ENCODE data around the gene GPT2. TPM values are rescaled to one million over a fixed set of nuclear protein-coding genes. Genes with fewer than 3 reads are reported as not detected.

The GPT2 gene, protein sequence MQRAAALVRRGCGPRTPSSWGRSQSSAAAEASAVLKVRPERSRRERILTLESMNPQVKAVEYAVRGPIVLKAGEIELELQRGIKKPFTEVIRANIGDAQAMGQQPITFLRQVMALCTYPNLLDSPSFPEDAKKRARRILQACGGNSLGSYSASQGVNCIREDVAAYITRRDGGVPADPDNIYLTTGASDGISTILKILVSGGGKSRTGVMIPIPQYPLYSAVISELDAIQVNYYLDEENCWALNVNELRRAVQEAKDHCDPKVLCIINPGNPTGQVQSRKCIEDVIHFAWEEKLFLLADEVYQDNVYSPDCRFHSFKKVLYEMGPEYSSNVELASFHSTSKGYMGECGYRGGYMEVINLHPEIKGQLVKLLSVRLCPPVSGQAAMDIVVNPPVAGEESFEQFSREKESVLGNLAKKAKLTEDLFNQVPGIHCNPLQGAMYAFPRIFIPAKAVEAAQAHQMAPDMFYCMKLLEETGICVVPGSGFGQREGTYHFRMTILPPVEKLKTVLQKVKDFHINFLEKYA
- 24.2 and 27.1 TPM in 2 replicates for total RNA-seq

DNA sequence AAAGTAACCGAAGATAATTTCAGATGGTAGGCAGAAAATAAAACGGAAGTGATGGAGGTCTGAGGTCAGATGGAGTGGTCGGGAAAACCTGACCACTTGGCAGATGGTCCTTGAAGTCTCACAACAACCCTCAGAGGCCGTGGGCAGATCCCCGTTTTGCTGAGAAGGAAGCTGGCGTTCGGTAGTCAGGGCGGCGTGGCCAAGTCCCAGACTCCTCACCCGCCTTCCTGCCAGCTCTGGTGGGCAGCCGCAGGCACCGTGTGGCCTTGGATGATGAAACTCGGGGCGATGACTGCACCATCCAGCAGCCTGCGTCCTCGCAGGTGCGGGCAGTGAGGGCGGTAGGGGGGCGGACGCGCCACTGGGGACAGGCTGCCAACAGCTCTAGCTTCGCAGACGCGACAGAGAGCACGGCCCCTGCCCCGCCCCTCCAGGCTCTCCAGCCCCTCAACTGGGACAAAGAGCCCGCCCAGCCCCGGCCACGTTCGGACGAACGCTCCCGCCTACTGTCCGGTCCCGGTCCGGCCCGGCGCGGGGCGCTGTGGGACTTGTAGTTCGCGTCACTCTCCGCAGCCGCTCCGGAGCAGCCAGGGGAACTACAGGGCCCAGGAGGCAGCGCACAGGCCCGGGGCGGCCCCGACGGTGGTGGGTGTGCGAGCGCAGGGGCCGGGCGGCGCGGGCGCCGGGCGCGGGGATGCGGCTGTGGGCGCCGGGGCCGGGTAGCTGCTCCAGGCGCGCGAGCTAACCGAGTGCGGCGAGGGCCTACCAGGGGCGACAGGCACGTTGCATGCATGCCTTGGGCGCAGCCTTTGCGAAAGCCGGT lies at the start of gene GPT2:
Gene GPT2 (plus strand): TSS at position 673 of the 823 bp plus-strand sequence. CDS start 354 bp downstream, outside the sequence.

GRCh38 chr16:46973207-46973995 lies 89.2 kb downstream of the GPT2 start, which contains the start of gene DNAJA2:
TSS of gene DNAJA2 (minus strand) at chr16:46973674. CDS start at chr16:46973572, 102 bp downstream.

Other genes starting within 250 kb of the GPT2 start
- gene VPS35, start 195.2 kb upstream of the GPT2 start, total RNA-seq = 60.2 and 65.4 TPM in 2 replicates
- gene ORC6, start 194.7 kb upstream of the GPT2 start, total RNA-seq = 27.4 and 28.7 TPM in 2 replicates
- under 0.01 TPM in 2 replicates for gene MYLK3, start 136.0 kb upstream of the GPT2 start, total RNA-seq
- 4.6 and 4.7 TPM in 2 replicates for gene C16orf87, start 53.2 kb upstream of the GPT2 start, total RNA-seq
- 34.3 and 41.0 TPM in 2 replicates for gene DNAJA2, start 89.3 kb downstream of the GPT2 start, total RNA-seq